GM18907 (cell line): Measurements from ENCODE around the gene URB1.
"Not testable (repeated sequence)": the region's sequence is repeated elsewhere in the genome, so short reads cannot be mapped to it uniquely, and the experiment has no call there.

Experiments used
- ATAC-seq: cut with Tn5 transposase; IDR thresholded peaks from one replicate; pipeline ENCODE4 v1.9.1; 2021; ENCODE audit warnings: mild to moderate bottlenecking, moderate library complexity; ENCODE audit not compliant: unreplicated experiment

URB1 gene

DNA sequence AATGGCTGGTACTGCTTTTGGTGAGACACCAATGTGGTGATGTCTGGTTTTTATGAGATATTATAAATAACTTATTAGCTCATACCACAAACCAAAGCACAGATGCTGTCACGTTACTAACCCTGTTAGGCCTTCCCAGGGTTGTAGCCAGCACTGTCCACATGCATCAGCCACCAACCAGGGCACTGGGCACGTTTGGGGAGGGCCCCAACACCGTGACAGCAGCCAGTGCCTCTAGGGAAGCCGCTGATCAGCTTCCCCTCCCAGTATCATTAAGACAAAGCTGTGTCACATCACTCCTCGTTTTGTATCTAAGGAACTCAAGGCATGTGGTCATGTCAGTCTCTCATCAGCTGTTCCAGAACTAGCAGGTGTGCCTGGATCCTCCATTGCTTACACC is 13.9 kb downstream of the URB1 start:
- ATAC-seq, result no peak

DNA sequence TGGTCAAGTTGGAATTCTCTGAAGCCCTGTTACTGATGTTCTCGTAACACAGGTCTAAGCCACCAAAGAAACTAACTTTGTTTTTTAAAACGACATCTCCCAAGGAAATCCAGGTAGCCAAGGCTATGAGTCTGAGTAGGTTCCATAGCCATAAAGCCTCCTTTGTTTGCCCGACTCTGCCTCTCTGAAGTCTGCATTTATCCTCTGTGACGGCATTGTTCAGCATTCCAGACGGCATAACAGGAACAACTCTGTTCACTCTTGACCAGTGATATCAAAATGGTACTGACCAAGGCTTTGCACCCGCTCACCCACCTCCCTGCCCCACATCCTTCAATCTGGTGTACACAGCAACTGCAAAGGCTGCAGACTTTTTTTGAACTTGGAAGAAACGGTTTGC is 14.8 kb downstream of the URB1 start:
- no peak for ATAC-seq

DNA sequence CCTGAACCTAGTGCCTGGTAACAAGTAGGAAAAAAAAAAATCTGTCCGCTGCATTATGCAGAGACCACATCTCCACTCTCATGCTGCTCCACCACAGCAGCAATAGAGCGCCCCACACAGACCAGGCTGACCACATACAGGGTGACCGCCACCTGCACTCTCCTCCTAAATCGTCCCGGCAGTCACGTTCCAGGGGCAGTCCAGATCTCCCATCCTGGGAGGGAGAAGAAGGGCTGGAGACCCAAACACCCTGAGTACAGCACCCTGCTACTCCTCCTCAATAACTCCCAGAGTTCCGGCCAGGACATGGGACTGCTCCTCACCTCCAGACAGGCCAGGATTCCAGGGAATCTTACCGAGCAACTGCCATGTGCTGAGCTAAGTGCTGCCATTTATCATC is 15.3 kb downstream of the URB1 start:
- ATAC-seq, result no peak

DNA sequence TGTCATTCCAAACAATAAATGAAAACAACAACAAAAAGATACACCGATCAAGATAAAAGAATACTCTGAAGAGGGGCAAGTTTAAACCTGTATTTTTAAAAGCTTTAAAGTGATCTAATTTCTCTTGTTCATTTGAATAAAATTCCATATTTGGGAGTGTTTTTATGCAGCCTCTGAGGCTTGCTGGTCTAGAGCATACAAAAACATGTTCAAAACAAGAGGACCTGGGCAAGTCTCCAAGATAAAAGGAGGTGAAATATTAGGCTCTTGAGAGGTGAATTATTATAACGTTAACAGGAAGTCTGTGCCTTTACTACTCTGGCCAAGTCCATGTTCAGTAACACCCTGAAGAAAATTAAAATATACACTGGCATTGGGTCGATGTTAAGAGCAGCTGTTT is 20.1 kb downstream of the URB1 start:
- ATAC-seq, result no peak

- no peak for ATAC-seq
Observed at GRCh38 chr21:32371913-32372314, 20.9 kb downstream of the URB1 start.

GRCh38 chr21:32370998-32371766 is 21.6 kb downstream of the URB1 start:
- no peak for ATAC-seq

DNA sequence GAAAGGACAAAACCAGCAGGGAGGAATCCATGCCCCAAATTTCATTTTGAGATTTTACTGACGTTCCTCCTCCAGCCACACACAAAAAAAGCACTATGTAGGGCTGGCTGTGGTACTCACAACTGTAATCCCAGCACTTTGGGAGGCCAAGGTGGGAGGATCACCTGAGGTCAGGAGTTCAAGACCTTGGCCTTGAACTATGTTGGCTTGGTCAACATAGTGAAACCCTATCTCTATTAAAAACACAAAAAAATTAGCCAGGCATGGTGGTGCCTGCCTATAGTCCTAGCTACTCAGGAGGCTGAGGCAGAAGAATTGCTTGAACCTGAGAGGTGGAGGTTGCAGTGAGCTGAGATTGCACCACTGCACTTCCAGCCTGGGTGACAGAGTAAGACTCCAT is 23.9 kb downstream of the URB1 start:
- not testable (repeated sequence) for ATAC-seq

DNA sequence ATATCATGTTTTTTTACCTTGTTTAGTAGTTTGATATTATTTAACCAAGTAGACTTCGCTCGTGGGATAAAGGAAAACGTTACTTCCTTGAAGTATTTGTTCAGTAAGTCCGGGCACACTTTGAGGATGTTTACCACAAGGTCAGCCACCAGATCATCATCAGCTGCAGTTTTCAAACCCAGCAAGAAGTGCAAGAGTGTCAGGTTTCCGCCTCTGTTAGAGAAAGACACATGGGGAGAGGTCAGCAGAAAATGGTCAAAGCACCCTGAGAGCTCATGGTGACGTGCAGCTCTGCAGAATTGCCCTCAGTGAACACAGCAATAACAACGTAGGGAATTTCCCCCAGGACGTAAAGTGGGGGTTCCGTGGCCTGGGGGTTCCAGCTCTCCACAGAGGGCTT is 24.4 kb downstream of the URB1 start:
- ATAC-seq, result no peak

DNA sequence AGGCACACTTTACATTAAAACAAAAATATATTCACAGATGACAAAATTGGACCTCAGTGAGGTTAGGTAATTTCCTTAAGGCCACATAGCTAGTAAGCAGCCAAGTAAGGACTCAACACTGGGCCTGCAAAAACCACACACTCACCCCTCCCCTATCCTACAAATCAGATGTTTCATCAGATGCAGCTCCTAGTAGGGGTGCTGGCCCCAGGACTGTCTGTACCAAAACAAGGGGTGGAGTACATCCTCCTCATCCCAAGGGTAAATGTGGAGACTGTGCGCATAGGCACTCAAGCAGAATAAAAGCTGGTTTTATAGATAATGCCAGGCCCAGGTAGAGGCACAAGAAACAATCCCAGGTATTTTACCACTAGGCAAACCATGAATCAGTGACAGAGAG is 25.7 kb downstream of the URB1 start:
- ATAC-seq, result no peak

- no peak for ATAC-seq
Observed at GRCh38 chr21:32366191-32366590, 26.6 kb downstream of the URB1 start.

DNA sequence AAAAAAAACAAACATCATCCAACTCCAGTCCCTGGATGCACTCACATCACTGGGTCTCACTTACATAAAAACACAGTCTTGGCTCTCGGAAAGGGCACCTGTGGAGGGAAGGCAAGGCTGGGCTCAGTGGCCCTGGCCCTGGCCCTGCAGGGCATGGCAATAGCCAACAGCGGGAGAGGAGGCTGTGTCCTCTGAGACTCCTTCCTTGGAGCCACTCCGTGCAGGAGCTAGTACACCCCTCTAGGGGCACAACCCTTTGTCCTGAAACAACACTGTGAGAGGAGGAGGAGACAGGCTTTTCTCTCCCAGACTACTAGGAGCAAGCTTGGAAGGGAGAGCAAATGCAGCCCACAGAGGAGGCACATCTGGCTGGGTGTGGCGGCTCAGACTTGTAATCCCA is 28.0 kb downstream of the URB1 start:
- no peak for ATAC-seq

DNA sequence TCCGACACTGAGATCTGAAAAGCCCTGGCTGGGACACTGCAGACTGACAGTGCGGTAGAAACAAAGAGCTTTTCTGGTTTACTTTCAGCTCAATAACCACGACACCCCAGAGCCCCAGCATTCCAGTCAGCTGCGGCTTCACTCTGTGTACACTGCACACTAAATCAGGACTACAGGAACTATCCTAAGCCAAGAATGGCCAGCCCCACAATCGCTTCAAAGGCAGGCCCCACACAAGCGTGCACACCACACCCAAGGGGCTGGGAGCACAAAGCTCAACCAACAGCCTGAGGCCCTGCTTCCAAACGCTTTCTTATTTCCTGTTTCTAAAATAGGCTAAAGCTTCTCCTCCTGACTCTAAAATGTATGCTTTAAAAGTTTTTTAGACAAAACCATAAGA is 28.4 kb downstream of the URB1 start:
- no peak for ATAC-seq

- no peak for ATAC-seq
Observed at GRCh38 chr21:32360401-32360975, 32.3 kb downstream of the URB1 start.

DNA sequence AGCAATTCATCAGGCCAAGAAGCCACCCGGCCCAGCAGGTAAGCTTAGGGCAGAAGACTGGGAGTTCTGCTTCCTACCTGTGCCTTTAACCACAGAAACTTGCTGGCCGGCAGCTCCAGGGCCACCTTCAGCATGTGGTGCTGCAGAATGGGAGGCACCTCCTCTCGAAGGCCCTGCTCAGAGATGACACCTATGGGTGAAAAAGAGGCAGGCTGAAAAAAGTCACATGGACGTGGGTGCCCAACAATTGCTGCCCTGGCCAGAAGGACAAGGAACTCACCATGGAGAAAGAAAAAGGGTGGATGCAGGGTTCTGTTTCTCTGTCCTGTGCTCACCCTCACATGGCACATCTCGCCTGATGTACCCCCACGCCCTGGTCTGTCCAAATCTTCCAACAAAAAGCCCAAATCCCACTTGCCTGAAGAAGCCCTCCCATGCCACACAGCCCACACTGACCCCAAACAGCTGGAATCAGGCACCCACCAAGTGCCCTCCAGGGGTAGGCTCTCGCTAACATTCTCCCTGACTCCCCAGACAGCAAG is 33.0 kb downstream of the URB1 start:
- ATAC-seq, result no peak

- ATAC-seq, result no peak
Observed at GRCh38 chr21:32356874-32357395, 35.9 kb downstream of the URB1 start.

- ATAC-seq, result no peak
Observed at GRCh38 chr21:32353002-32353711, 39.7 kb downstream of the URB1 start.

DNA sequence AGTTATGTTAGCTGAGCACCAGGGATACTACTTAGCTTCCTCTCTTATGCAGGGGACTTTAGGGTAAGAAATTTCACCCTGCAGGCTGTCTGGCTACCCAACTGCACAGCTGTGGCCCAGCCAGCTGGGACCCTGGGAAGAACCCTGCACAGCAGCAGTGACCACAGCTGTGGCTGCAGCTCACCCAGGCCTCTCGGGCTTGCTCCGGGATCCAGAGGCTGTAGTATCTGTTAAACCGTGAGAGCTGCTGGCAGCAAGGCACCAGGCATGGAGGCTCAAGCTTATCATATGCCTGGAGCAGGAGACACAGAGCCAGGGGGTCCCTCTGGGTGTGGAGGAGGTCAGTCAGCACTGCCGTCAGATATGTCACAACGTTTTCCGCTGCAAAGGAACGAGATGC is 40.3 kb downstream of the URB1 start:
- no peak for ATAC-seq

DNA sequence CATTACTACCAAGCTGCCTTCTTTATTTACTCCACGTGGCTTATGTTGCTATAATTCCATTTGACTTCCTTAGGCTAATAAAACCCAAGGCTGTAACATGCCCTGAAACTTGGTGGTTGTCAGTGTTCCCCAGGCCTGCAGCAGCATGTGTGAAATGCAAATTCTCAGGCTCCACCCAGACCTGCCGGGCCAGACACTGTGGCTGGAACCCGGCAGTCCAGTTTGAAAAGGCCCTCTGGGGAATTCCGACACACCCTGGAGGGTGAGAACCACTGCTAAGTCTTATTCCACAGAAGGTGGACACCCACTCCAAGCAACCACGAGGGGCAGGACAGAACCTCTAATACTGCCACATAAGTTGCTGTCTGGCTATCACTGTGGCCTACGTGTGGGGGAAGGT is 41.4 kb downstream of the URB1 start:
- no peak for ATAC-seq

DNA sequence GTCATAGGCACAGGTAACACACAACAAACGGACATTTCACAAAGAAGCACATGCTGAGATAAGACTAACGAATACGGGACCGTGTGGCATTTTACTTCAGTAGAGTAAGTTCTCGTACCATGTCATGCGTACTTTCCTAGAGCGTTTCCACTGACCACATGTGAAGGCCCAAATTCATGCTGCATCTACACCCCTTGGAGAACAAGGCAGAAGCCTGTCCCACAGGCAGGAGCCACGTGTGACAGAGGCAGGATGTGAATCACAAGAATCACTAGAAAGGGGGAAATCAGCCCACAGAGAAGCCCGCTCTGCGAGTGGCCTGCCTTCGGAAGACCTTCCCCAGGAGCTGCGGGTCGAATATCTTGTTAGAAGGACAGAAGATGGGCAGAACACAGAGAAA is 41.8 kb downstream of the URB1 start:
- ATAC-seq, result no peak

DNA sequence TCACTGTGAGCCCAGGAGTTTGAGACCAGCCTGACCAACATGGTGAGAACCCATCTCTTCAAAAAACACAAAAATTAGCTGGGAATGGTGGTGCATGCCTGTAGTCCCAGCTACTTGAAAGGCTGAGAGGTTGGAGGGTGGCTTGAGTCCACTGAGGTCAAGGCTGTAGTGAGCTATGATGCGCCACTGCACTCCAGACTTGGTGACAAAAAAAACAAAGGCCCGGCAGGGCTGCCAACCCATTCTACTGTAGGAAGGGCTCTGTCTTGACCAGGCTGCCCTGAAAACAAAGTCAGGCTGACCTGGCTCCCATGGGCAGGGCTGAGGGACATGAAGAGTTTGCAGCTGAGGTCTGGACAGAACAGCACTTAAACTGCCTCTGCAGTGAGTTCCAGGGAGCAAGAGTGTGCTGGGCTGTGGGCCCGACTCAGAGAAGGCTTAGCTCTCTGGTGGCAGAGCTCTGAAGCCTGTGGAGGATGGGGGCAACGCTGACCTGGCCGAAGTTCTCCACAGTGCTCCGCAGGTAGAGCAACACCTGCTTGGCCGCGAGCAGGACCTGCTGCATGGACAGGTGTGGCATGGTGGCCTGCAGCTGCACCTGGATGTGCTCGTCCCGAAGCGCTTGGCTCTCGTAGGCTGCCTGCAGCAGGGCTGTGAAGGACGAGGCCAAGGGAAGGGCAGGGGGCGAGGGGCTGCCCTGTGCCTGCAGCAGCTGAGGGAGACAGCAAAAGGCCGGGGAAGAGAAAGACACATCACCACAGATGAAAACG is 42.4 kb downstream of the URB1 start:
- ATAC-seq, result no peak

GRCh38 chr21:32349333-32349944 is 43.4 kb downstream of the URB1 start:
- ATAC-seq, result no peak
